Erythroblast (primary cell): ENCODE data around the gene CHST4.

Experiments
- GATA1 ChIP-seq: IDR thresholded peaks from 2 replicates; pipeline ENCODE4 v1.6.1; 2011; ENCODE audit warnings: low read depth, mild to moderate bottlenecking, control low read depth, low read length, moderate library complexity
- POLR2A ChIP-seq: IDR thresholded peaks from 2 replicates; pipeline ENCODE4 v1.6.1; 2011; ENCODE audit warnings: mild to moderate bottlenecking, low read length

DNA sequence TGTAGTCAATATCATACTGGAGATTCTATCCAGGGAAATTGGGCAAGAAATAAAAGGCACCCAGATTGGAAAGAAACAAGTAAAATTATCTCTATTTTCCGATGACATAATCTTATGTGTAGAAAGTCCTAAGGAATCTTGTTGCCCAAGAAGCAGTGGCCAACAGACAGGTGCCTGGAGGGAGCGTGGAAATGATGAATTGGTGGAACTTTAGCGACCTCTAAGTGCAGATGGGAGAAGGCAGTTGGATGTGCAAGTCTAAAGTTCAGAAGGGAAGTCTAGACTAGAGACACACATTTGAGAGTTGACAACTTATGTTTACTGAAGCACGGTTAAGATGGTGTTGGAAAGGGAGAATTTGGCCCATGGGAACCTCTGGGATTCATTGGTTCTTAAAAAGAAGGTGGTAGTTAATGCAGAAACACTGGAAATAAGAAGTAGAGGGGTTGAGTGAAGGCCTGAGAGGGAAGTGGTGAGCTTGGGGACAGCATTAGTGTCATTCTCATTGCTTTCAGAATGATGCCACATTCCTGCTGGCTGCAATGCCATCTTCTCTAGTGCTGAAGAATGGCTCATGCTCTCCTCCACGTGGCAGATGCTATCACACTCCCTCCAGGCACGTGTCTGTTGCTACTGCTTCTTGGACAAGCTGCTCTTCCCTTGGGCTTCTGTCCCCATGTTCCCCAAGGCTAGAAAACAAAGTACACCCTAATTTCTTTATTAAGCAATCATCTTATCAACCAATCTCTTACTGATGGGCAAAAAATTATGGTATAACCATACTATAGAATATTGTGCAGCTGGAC lies 26.7 kb downstream of the CHST4 start:
- TF ChIP-seq POLR2A (no peak), GATA1 (no peak)
